HG03060 (cell line): ENCODE data around the gene ATP5MC2.

Experiments
- ATAC-seq: cut with Tn5 transposase; IDR thresholded peaks from one replicate; pipeline ENCODE4 v1.9.1; 2021; ENCODE audit warnings: low read depth, moderate number of reproducible peaks; ENCODE audit not compliant: unreplicated experiment

The ATP5MC2 gene

DNA sequence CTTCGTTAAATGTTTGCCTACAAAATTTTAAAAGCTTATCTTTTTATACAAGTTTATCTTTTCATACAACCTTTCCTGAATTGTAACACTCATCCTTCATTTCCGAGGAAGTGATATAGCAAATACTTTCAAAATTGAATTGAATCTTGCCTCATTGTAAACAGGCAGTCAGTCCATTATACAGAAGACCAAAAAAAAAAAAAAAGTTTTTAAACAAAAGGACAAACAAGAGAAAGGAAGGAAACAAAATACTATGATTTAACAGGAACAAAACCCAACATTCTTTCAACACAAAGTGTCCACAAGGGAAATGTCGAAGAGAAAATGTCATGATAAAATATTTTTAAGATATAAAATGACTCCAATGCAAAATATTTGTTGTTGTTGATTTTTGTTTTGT is 58.2 kb downstream of the ATP5MC2 start:
- no peak for ATAC-seq

DNA sequence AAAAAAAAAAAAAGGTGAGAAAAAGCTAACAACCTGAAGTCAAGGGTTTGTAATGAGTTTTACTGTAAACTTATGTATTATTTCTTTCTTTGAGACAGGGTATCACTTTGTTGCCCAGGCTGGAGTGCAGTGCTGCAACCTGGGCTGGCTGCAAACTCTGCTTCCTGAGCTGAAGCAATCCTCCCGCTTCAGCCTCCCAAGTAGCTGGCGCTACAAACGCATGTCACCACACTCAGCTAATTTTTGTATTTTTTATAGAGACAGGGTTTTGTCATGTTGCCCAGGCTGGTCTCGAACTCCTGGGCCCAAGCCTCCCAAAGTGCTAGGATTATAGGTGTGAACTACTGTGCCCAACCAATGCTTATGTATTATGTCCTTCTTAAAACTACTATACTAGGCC is 58.9 kb downstream of the ATP5MC2 start:
- ATAC-seq: no peak
